Hepatocyte (in vitro differentiated cells): ENCODE data around the gene MYO1D.

ENCODE experiments used
- CTCF ChIP-seq: fragments of 200-600 bp; sonication (generic); IDR thresholded peaks from 2 replicates; pipeline ENCODE4 v1.5.1; 2016; ENCODE audit warnings: antibody characterized with exemption, mild to moderate bottlenecking; ENCODE audit not compliant: poor library complexity
- EZH2 ChIP-seq: fragments of 200-600 bp; sonication (generic); IDR thresholded peaks from 2 replicates; pipeline ENCODE4 v1.6.1; 2016; ENCODE audit warnings: antibody characterized with exemption, mild to moderate bottlenecking, borderline replicate concordance
- EZH2phosphoT487 ChIP-seq: fragments of 200-600 bp; sonication (generic); IDR thresholded peaks from one replicate; pipeline ENCODE4 v1.6.1; 2018; ENCODE audit warnings: antibody characterized with exemption, mild to moderate bottlenecking, low read depth, moderate library complexity; ENCODE audit not compliant: unreplicated experiment, severe bottlenecking

DNA sequence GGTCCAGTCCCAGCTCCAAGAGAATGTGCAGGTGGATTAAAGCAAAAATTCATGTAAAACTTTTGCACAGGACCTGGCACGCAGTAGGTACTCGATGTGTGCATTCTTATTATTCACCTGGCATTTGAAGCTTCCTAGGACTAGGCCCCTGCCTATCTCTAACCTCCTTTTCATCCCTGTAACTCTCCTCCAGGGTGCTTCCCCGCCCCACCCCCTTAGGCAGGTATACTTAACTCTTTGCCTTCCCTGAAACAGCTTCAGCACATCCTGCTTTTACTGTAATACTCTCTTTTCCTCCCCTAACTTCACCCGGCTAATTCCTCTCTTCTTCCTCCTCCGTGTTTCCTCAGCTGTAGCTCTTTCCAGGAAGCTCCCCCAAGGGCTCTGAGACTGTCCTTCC is 335.3 kb downstream of the MYO1D start:
- TF ChIP-seq CTCF (no peak), EZH2 (no peak), EZH2phosphoT487 (no peak)
